Activated CD8-positive, alpha-beta memory T cell treated with anti-CD3 and anti-CD28 coated beads, Interleukin-2, amount 50 U/mL, for 1 hour (primary cell): ENCODE results near the gene MYT1.
"Not testable (repeated sequence)": the region's sequence is repeated elsewhere in the genome, so short reads cannot be mapped to it uniquely, and the experiment has no call there.

Experiments
- DNase-seq: peaks from one replicate; pipeline ENCODE4 v3.0.0-alpha.2; 2020; ENCODE audit errors: extremely low read depth

The MYT1 gene

DNA sequence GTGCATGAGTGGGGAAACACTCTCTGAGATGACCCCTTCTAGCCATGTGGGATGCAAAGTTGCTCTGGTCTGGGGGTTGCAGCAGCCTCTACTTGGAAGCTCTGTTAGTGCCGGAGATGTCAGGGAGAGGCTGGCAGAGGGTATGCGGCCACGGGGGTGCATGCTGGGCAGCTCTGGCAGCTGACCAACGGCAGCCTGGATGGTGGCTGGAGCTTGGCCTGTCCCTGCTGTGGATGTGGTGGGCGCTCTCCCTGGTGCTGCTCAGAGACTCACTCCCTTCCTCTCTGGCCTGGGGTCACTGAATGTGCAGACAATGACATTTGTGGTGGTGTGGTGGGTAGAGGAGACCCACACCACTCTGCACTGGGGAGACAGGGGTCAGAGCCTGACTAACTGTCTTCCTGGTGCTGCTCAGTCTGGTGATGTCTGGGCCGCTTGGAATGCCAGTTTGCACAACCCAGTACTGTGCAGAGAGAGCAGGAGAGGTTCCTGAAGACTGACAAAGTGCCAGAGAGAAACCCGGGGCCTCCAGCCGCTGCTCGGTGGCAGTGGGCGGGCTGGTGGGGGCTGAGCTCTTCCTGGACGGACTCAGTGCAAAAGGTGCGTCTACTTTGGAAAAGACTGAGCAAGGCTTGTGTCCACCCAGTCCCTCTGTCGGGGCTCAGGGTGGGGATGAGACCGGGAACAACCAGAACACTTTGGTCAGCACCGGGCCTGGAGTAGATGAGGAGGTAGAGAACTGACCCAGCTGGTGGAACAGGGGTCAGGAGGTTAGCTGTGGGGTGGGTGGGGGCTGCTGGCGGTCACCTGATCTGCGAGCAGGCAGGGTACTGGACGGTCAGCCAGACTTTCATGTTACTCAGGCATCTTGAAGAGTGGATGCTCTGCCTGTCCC, 2.7 kb downstream of the MYT1 start:
- DNase-seq, result no peak

DNA sequence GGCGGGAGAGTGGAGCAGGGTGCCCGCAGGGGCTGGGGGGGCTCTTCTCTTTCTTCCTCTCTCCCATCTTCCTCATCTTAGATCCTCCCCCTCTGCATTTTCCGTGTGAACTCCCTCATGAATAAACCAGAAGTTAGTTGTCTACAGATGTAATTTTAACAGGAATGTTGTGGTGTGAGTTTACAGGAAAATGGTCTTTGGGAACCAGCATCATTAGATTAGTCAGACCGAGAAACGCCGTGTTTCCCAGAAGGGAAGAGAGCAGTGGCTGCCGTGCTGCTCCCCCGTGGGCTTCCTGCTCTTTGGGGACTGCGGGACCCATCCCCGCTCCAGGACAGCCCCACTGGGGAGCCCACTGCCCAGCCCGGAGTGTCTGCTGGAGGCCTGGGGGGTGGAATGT, 3.4 kb downstream of the MYT1 start:
- DNase-seq, result no peak

DNA sequence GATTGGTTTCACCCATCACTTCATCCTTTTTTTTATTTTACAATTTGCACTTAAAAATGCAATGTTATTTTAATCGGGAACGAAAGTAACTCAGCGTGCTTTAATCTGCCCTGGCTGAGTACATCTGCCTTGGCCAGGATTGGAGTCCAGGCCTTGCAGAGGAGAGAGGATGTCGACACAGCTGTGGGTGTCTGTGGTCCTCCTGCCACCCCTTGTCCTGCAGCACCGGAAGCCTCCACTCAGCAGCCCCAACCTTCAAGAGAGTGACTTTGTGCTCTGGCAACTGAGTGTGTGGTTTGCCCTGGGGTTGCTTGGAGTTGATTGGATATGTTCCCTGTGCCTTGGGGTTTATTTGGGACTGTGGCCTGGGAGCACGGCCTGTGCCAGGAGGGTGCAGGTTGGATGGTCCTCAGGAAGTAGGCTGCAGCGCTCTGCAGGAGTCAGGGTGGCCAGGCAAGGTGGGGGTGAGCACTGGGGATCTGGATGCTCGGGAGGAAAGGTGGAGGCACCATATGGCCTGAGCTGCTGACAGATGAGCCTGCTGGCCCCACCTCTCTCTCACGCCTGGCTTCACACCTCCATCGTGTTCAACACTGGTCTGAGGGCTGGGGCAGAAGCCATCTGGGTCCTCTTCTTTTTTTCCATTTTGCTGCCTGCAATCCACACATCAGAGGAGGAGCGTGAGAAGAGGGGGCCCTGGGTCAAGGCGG, 4.3 kb downstream of the MYT1 start:
- no peak for DNase-seq

DNA sequence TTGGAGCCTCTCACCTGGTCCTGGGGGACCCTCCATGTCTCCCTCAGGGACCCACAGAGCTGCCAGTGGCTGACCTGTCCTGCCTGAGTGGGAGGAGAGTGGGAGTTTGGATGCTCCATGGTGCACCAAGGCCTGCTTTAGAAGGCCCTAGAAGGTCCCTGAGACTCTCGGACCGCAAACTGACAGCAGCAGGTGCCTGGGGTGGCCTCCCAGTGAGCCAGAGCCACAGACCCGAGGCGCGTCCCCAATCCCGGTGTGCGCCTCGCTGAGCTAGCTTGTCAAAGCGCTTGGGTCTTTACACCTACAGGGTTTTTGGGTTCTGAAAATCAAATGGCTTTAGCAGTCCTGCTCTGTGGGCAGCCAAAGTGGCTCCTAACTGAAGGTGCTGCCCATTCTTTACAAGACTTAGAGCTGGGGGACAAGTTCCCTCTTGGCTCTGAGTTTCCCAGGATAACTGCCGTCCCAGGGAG, 4.9 kb downstream of the MYT1 start:
- no peak for DNase-seq

DNA sequence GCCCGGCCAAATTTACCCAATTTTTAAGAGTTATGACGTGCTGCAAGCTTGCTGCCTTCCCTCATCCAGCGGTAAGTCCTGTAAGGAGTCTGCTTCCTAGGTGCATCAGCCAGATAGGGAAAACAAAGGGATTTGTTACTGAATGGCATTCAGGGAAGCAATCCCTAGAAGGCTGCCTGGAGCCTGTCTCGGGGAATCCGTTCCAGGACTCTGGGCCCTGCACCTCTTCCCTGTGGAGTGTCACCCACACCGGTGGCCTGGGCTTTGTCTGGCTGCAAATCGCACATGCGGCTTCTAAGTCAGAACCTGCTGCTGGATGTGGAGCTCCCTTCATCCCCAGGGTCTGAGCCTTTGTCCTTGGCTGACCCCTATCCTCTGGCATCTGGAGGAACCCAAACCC, 7.0 kb downstream of the MYT1 start:
- no peak for DNase-seq

DNA sequence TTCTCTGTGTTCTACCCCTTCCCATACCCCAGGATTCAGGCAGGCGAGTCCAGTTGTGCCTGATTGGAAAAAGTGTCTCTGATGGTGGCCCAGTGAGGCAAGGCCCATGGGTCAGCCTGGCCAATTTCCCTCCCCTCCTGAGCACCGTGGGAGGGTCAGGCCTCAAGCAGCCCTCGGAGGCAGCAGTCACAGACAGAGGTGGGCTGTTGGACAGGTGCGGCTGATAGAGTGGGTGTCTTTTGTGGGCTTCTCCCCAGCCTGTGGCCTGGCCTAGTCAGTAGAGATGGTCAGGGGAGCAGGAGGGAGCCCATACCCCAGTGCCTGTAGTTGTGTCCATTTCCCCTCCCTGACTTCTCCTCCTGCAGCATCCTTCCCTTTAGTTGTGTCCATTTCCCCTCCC, 8.9 kb downstream of the MYT1 start:
- DNase-seq, result no peak

DNA sequence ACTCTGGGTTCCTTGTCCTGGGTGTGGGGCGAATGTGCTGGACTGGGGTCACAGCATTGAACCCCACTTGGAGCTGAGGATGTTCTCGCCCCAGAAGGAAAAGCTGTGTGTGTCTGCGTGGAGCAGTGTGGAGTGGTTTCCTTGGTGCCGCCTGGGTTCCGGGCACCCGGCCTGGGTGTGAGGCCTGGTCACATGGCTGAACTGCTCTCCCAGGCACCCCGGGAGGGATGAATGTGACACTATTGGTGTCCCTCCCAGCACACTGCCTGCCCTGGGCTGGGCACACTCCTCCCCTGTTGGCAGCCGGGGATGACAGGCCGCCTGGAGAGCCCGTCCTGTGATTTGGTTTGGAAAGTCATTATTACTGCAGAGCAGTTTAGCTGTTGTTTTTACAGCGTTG, 12.3 kb downstream of the MYT1 start:
- DNase-seq, result no peak

DNA sequence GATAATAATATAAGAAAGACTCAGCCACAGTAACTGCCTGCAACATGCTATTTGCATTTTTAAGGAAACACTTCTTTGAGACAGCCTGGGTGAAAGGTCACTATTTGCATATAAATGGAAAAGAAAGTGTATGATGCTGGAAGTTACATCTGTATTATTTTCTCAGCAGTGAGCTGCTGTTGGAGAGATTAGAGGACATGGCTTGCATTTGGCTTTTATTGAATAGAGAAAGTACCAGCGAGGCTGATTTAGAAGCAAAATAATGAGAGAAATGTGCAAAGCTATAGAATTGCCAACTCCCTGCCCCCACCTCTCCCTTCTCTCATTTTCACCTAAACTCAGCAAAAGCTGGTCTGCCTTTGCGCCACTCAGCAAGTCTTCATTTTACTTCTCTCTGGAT, 12.7 kb downstream of the MYT1 start:
- no peak for DNase-seq

DNA sequence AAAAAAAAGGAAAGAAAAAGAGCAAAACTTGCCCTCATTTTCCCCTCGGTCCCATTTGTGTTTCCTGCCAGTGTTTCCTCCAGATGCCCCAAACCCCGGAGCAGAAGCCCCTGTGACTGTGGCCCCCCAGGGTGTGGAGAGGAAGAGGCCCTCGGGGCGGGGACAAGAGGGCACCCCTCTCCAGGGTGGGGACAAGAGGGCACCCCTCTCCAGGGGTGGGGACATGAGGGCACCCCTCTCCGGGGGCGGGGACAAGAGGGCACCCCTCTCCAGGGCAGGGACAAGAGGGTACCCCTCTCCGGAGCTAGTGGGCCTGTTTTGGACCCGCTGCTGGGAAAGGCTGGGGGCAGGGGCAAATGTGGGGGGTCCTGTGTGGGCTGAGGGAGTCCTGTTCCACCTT, 13.1 kb downstream of the MYT1 start:
- DNase-seq, result no peak

DNA sequence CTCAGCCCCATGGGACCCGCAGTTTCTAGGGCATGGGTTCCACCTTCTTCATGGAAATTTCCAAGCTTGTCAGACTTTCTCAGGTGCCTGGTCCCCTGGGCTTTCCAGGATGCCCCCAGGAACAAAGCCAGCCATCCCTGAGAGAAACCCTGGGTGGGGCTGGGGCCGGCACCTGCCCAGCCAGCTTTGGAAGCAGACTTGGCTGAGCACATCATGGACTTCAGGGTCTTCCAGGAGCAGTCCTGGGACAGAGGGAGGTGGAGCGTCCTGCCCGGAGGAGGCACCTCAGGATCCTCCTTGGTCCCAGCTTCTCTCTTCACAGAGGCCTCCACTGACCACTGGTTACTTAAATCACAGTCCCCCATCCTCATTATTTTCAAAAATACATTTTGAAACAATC, 13.5 kb downstream of the MYT1 start:
- no peak for DNase-seq

DNA sequence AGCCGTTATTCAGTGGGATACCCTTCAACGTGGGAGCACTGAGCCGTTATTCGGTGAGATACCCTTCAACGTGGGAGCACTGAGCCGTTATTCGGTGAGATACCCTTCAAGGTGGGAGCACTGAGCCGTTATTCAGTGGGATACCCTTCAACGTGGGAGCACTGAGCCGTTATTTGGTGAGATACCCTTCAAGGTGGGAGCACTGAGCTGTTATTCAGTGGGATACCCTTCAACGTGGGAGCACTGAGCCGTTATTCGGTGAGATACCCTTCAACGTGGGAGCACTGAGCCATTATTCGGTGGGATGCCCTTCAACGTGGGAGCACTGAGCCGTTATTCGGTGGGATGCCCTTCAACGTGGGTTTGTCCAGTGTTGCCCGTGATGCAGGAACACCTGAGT, 14.7 kb downstream of the MYT1 start:
- not testable (repeated sequence) for DNase-seq

DNA sequence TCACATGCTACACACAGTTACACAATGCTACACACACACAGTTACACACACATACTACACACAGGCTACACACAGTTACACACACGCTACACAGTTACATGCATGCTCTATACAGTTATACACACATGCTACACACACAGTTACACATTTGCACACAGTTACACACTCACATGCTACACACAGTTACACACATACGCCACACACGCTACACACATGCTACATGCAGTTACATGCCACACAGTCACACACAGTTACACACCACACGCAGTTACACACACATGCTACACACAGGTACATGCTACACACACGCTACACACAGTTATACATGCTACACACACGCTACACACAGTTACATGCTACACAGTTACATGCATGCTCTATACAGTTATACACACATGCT, 15.6 kb downstream of the MYT1 start:
- no peak for DNase-seq

DNA sequence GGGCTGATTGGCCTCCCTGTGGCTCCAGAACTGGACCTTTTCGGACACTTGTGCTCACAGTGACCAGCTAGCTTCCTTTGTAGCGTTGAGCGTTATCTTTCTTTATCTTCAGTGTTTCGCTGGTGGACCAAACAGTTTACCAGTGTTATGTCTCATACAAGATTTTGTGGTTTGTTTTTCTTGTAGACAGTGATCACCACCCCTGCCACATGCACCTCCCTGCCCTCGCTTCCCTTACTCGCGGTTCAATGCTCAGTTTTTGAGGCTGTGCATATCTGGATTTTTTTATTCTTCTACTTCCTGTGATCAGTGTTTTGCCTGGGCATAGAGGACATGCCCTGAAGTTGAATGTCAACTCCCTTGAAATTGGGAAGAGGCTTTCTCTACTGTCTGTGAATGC, 16.4 kb downstream of the MYT1 start:
- DNase-seq, result no peak

DNA sequence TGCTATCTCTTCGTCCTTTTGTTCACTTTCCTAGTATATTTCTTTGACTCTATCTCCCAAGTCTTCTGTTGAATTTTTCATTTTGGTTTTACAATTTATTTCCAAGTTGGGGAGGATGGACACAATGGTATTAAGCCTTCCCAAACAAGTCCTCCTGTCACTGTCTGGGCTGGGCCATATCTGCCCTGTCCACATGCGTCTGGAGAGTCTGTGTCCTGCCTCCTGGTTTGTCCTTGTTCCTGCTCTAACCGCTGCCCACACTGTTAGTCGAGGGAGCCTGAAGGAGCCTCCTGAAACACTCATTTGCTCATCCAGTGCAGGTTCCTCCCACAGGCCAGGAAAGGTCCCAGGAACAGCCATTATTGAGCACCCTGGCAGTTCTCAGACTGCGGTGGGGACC, 17.1 kb downstream of the MYT1 start:
- no peak for DNase-seq

DNA sequence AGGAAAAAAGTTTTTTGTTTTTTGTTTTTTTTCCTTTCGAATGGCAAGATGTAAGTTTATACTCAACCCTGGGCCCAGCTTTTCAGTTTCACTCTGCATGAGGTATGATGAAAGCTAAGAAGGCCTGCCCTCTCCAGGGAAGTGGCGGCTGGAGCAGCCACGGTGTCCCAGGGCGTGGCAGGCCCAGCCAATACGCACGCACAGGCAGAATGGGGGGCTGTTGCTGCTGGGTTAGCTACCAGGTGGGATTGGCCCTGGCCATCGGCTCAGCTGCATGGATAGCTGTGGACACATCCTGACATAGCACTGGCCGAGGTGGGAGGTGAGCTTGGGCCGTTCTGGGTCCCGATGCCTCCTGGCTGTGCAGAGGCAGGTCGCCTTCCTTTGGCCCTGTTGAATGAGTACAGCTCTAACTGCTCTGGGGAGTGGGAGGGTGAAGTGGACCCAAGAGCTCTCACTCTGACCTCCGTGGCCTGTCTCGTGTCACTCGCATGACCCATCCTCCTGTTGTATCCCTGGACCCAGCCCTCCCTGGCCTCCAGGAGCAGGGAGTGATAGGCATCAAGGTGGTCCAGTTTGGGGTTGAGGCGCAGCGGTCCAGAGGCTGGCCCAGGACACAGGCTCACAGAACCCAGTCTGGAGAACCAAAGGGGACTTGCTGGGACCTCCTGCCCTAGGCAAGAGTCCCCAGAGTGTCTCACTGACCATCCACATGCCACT, 18.1 kb downstream of the MYT1 start:
- DNase-seq, result no peak

DNA sequence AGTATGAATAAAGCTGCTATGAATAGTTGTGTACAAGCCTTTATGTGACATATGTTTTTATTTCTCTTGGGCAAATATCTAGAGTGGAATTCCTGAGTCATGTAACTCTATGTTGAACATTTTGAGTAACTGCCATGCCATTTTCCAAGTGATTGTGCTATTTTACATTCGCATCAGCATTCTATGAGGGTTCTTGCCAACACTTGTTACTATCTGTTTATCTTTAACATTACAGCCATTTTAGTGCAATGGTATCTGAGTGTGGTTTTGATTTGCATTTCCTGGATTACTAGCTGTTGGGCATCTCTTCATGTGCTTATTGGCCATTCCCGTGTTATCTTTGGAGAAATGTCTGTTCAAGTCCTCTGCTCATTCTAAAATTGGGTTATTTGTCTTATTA, 19.1 kb downstream of the MYT1 start:
- DNase-seq, result no peak

DNA sequence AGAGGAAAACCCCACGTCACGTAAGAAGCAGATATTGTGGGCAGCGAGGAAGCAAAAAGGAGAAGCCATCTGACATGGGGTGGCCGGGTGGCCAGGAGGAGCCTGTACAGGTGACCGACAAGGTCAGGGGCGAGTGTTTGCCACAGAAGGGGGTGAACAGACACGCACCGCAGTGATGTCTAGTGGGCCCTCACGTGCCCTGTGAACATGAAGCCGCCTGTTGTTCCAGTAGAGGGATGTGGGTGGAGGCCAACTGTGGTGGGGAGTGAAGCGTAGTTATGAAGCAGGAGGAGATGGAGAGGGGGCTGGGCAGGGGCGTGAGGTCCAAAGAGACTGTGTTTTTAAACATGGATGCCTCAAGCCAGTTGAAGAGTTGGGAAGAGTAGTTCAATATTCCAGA, 20.5 kb downstream of the MYT1 start:
- DNase-seq, result no peak

DNA sequence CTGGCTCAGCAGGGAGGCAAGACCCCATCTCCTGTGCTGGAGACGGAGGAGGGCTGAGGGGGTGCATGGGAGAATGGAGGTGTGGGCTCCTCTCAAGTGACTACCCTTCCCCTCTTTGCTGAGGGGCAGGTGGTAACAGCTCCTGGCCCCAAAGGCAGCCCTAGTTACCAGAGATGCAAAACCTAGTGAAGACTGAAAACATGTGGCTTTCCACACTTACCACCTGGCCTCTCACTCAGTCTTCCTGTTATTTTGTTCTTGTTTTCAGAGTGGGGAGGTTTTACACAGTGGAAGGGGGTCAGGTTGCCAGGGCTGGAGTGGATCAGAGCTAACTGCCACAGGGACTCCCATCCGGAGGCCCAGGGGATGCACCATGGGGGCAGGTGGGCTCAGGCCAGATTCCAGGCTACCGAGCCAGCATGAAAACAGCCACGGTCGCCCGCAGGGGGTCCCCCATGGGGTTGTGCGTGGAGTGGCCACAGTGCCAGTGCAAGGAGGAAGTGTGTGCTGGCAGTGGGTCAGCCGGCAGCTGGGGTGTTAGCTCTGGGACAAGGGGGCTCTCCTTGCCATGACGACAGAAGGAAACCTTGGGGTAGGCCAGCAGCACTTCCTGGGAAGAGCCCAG, 21.1 kb downstream of the MYT1 start:
- no peak for DNase-seq

DNA sequence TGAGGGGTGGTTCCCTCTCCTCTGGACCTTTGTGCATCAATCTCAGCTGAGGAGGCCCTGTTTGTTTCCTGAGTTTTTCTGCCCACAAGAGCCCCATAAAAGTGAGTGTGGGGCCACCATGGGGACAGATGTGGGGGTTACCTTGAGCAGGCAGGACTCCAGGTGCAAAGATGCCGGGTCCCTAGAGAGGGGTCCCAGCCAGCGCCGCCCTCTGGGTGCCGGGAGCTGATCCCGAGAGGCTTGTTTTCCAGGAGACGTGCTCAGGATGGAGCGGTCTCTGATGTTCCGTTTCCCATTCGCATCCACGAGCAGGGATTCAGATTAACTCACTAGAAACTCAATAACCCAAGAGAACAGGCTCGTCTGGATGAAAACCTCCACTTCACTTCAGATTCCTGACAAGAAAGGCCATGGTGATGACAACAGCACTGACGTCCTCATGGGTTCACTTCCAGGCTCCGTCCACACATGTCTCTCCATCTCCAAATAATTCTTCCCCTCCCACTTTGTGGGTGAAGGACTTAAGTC, 21.9 kb downstream of the MYT1 start:
- no peak for DNase-seq

DNA sequence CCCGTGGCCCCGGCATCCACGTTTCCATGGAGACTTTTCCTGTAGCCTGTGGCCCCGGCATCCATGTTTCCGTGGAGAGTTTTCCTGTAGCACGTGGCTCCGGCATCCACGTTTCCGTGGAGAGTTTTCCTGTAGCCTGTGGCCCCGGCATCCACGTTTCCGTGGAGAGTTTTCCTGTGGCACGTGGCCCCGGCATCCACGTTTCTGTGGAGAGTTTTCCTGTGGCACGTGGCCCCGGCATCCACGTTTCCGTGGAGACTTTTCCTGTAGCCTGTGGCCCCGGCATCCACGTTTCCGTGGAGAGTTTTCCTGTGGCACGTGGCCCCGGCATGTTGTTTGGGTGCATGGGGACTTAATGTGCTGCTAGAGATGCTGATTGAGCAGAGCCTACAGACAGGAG, 23.0 kb downstream of the MYT1 start:
- DNase-seq, result not testable (repeated sequence)

DNA sequence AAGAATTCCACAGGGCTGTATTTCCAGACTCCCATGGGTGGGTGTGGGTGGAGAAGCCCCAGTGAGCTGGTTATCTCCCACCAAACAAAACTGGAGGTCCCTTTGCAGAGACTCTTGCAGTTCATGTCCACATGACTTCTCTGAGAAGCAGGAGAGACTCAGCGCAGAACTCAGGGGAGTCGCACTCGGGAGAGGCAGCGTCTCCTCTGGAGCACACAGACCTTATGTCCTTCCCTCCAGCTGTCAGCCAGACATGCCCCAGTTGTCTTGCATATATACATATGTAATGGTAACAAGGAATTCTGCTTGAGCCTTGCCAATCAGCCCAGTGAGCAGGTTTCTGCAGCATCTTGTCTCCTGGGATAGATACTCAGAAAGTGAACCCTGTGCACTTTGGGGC, 23.8 kb downstream of the MYT1 start:
- no peak for DNase-seq
